DOHH2 (cell line): ENCODE results near the gene MPPED1.

Experiments
- CTCF ChIP-seq: fragments of 200-600 bp; sonication (generic); IDR thresholded peaks from one replicate; pipeline ENCODE4 v1.5.1; 2014; ENCODE audit warnings: antibody characterized with exemption, mild to moderate bottlenecking, low read depth, low read length; ENCODE audit not compliant: poor library complexity, severe bottlenecking
- EZH2phosphoT487 ChIP-seq: fragments of 200-600 bp; sonication (generic); IDR thresholded peaks from 2 replicates; pipeline ENCODE4 v1.6.1; 2017; ENCODE audit warnings: borderline replicate concordance, mild to moderate bottlenecking, antibody characterized with exemption, low read length, moderate library complexity, mixed read lengths

DNA sequence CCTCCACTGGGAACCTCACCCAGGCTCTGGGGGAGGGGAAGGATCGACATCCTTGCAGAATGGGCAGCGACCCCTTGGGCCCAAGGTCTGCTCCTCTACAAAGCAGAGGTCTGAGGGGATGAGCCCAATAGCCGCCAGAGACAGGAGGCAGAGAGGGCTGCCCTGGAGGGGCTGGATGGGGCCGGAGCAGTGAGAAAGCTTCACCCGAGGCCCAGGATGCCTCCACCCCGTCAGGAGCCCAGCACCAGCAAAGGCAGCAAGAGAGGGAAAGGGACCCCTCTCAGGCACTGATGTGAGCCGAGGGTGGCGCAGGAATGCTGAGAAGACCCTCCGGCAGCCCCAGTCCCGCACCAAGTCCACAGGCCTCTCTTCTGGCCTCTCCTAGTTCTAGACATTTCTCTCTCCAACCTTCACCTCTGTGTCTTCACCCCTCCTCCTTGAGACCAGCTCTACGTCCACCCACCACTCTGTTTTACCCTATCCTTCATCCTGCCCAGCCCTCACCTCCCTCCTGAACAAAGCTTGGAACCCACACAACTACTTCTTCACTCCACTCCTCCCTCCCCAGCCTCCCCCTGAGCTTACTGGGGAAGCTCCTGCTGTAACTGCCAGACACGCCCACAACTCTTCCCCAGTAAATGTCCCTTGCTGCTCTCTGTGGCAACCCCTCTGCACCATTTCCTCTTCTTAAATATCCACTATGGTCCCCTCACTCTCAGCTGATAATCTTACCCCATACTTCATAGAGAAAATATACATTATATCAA lies 131.9 kb downstream of the MPPED1 start:
- no peak for TF ChIP-seq CTCF
- TF ChIP-seq EZH2phosphoT487 = no peak
